HepG2 (cell line): Measurements from ENCODE around the gene MTA2. TPM values are rescaled to one million over a fixed set of nuclear protein-coding genes. Genes with fewer than 3 reads are reported as not detected.

ENCODE experiments used
- BORCS8-MEF2B ChIP-seq: sonication (generic); formaldehyde crosslinking; IDR thresholded peaks from 2 replicates; pipeline ENCODE4 v1.8.0; 2022; ENCODE audit warnings: mild to moderate bottlenecking, missing genetic modification reagents
- ETV6 ChIP-seq: sonication (generic); formaldehyde crosslinking; conservative IDR thresholded peaks from 2 replicates; pipeline ENCODE4 v1.4.0; 2020; ENCODE audit warnings: missing genetic modification reagents
- FOSL2 ChIP-seq: sonication (generic); formaldehyde crosslinking; IDR thresholded peaks from 2 replicates; pipeline ENCODE4 v1.4.0; 2020; ENCODE audit warnings: missing genetic modification reagents
- GFI1 ChIP-seq: sonication (generic); formaldehyde crosslinking; IDR thresholded peaks from 2 replicates; pipeline ENCODE4 v1.5.0; 2020; ENCODE audit warnings: missing genetic modification reagents, mild to moderate bottlenecking, borderline replicate concordance
- HNF4G ChIP-seq, 2 experiments: sonication (generic) in 1 of 2; formaldehyde crosslinking in 1 of 2; IDR thresholded peaks; 2 replicates each; pipeline versions ENCODE4 v1.4.0 to v1.6.1; 2011 to 2020; ENCODE audit warnings: borderline replicate concordance in 2 of 2, low read depth in 2 of 2, mild to moderate bottlenecking in 2 of 2, low read length in 1 of 2, missing genetic modification reagents in 1 of 2, moderate library complexity in 1 of 2
- KDM3A ChIP-seq: IDR thresholded peaks from 2 replicates; pipeline ENCODE4 v1.6.1; 2018; ENCODE audit warnings: low read depth, missing compliant biosample characterization
- NFE2L1 ChIP-seq: sonication (generic); formaldehyde crosslinking; IDR thresholded peaks from 2 replicates; pipeline ENCODE4 v1.4.0; 2020; ENCODE audit warnings: missing genetic modification reagents, mild to moderate bottlenecking, borderline replicate concordance
- SP5 ChIP-seq: IDR thresholded peaks from 2 replicates; pipeline ENCODE4 v1.6.1; 2016; ENCODE audit warnings: low read depth, borderline replicate concordance
- THAP11 ChIP-seq: IDR thresholded peaks from 2 replicates; pipeline ENCODE4 v1.6.1; 2016; ENCODE audit warnings: missing biosample characterization, missing genetic modification reagents
- ZMYM2 ChIP-seq: sonication (generic); formaldehyde crosslinking; IDR thresholded peaks from 2 replicates; pipeline ENCODE4 v1.8.0; 2022; ENCODE audit warnings: mild to moderate bottlenecking, missing genetic modification reagents
- ZNF317 ChIP-seq: sonication (generic); formaldehyde crosslinking; IDR thresholded peaks from 2 replicates; pipeline ENCODE4 v1.5.0; 2020; ENCODE audit warnings: mild to moderate bottlenecking, missing genetic modification reagents
- polyA plus RNA-seq, 8 experiments: library from polyadenylated mRNA; depleted of rRNA in 3 of 8; stranded (reverse) in 7 of 8; unstranded in 1 of 8; fragments of >200 nt; fragmentation: Illumina TruSeq in 4 of 8; extraction: Trizol in 4 of 8; gene quantifications; 2 replicates each; pipeline versions ENCODE4 v1.2.1 to v1.2.3, GENCODE V29; 2011 to 2016; ENCODE audit warnings: low read depth in 4 of 8, missing spikeins in 1 of 8, mixed read lengths in 1 of 8; ENCODE audit not compliant: insufficient read depth in 1 of 8
- total RNA-seq, 5 experiments: library from RNA; depleted of rRNA; stranded (reverse); fragments of >200 nt; fragmentation: Illumina TruSeq; extraction: Trizol; gene quantifications; 2 replicates each; pipeline ENCODE4 v1.2.3, GENCODE V29; 2016; ENCODE audit warnings: low read depth in 1 of 5
- TF ChIP-seq, protein P1 (sequence below): sonication (generic); formaldehyde crosslinking; conservative IDR thresholded peaks from 2 replicates; pipeline ENCODE4 v1.4.0; 2020; ENCODE audit warnings: missing genetic modification reagents
- TF ChIP-seq, protein P2 (sequence below): sonication (generic); formaldehyde crosslinking; IDR thresholded peaks from 2 replicates; pipeline ENCODE4 v1.4.0; 2020; ENCODE audit warnings: missing genetic modification reagents
- TF ChIP-seq, protein P3 (sequence below): sonication (generic); formaldehyde crosslinking; IDR thresholded peaks from 2 replicates; pipeline ENCODE4 v1.5.0; 2020; ENCODE audit warnings: mild to moderate bottlenecking, missing genetic modification reagents, moderate library complexity
- TF ChIP-seq, protein P4 (sequence below): sonication (generic); formaldehyde crosslinking; IDR thresholded peaks from 2 replicates; pipeline ENCODE4 v1.4.0; 2020; ENCODE audit warnings: missing genetic modification reagents
- TF ChIP-seq, protein P5 (sequence below): sonication (generic); formaldehyde crosslinking; IDR thresholded peaks from 2 replicates; pipeline ENCODE4 v1.5.0; 2020; ENCODE audit warnings: missing genetic modification reagents

The MTA2 gene
- total and polyA plus RNA-seq, 2 of the 13 experiments (the other 11 are each of a cell fraction or from before 2014, with no cell fraction given): 14.0 to 70.0 TPM

DNA sequence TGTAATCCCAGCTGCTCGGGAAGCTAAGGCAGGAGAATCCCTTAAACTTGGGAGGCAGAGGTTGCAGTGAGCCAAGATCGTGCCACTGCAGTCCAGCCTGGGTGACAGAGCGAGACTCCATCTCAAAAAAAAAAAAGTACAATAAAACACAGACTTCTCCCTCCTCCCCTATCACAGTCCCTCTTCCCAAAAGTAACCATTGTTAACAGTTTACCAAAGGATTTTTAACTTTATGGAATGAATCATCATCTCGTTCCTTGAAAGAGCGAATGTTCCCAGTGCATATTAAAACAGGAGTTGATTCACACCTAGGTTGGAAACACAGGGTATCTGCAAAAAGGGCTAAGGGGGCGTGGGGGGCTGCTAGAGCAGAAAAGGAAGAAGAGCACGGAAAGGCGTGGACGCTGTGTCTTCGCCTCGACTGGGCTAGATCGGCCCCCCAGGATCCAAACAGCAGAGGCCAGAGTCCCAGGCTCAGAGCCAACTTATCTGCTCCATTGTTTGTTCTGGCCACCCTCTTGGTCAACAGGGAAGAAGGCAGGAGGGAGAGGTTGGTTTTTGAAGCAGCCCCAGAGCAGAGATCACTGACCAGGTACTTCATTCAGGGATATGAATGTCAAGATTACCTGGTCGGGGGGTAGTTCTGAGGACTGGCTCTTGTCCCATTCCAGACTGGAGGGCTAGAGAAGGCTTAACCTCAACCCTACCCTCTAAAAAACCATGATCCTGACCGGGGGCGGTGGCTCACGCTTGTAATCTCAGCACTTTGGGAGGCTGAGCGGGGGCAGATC lies 52.9 kb downstream of the MTA2 start (continued):
- TF ChIP-seq ZNF317 (0 out of 2 replicates have a peak, but pooled peaks have one; percentile 54), NFE2L1 (CRISPR knock-in tag) (no peak), GFI1 (CRISPR knock-in tag) (no peak), KDM3A (CRISPR knock-in tag) (peak; percentile 22; the same call in 1 of the 2 replicates), THAP11 (CRISPR knock-in tag) (peak; percentile 42; the same call in 1 of the 2 replicates), HNF4G (IDR thresholded peaks at IDR 0.05; ENCODE audit: borderline replicate concordance, low read depth, low read length) (peak; percentile 64), HNF4G (CRISPR knock-in tag; IDR thresholded peaks at IDR 0.05; ENCODE audit: borderline replicate concordance, low read depth) (0 out of 2 replicates have a peak, but pooled peaks have one; percentile 25), ETV6 (CRISPR knock-in tag) (no peak), BORCS8-MEF2B (0 out of 2 replicates have a peak, but pooled peaks have one; percentile 51), ZMYM2 (CRISPR knock-in tag) (peak; percentile 76), FOSL2 (CRISPR knock-in tag) (peak; percentile 33), SP5 (peak; percentile 74)
- TF ChIP-seq, protein P1, sequence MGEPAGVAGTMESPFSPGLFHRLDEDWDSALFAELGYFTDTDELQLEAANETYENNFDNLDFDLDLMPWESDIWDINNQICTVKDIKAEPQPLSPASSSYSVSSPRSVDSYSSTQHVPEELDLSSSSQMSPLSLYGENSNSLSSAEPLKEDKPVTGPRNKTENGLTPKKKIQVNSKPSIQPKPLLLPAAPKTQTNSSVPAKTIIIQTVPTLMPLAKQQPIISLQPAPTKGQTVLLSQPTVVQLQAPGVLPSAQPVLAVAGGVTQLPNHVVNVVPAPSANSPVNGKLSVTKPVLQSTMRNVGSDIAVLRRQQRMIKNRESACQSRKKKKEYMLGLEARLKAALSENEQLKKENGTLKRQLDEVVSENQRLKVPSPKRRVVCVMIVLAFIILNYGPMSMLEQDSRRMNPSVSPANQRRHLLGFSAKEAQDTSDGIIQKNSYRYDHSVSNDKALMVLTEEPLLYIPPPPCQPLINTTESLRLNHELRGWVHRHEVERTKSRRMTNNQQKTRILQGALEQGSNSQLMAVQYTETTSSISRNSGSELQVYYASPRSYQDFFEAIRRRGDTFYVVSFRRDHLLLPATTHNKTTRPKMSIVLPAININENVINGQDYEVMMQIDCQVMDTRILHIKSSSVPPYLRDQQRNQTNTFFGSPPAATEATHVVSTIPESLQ (CRISPR knock-in tag): no peak
- TF ChIP-seq, protein P2, sequence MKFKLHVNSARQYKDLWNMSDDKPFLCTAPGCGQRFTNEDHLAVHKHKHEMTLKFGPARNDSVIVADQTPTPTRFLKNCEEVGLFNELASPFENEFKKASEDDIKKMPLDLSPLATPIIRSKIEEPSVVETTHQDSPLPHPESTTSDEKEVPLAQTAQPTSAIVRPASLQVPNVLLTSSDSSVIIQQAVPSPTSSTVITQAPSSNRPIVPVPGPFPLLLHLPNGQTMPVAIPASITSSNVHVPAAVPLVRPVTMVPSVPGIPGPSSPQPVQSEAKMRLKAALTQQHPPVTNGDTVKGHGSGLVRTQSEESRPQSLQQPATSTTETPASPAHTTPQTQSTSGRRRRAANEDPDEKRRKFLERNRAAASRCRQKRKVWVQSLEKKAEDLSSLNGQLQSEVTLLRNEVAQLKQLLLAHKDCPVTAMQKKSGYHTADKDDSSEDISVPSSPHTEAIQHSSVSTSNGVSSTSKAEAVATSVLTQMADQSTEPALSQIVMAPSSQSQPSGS (CRISPR knock-in tag): no peak
- TF ChIP-seq, protein P3, sequence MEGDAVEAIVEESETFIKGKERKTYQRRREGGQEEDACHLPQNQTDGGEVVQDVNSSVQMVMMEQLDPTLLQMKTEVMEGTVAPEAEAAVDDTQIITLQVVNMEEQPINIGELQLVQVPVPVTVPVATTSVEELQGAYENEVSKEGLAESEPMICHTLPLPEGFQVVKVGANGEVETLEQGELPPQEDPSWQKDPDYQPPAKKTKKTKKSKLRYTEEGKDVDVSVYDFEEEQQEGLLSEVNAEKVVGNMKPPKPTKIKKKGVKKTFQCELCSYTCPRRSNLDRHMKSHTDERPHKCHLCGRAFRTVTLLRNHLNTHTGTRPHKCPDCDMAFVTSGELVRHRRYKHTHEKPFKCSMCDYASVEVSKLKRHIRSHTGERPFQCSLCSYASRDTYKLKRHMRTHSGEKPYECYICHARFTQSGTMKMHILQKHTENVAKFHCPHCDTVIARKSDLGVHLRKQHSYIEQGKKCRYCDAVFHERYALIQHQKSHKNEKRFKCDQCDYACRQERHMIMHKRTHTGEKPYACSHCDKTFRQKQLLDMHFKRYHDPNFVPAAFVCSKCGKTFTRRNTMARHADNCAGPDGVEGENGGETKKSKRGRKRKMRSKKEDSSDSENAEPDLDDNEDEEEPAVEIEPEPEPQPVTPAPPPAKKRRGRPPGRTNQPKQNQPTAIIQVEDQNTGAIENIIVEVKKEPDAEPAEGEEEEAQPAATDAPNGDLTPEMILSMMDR: peak; percentile 17; the same call in 1 of the 2 replicates
- TF ChIP-seq, protein P4, sequence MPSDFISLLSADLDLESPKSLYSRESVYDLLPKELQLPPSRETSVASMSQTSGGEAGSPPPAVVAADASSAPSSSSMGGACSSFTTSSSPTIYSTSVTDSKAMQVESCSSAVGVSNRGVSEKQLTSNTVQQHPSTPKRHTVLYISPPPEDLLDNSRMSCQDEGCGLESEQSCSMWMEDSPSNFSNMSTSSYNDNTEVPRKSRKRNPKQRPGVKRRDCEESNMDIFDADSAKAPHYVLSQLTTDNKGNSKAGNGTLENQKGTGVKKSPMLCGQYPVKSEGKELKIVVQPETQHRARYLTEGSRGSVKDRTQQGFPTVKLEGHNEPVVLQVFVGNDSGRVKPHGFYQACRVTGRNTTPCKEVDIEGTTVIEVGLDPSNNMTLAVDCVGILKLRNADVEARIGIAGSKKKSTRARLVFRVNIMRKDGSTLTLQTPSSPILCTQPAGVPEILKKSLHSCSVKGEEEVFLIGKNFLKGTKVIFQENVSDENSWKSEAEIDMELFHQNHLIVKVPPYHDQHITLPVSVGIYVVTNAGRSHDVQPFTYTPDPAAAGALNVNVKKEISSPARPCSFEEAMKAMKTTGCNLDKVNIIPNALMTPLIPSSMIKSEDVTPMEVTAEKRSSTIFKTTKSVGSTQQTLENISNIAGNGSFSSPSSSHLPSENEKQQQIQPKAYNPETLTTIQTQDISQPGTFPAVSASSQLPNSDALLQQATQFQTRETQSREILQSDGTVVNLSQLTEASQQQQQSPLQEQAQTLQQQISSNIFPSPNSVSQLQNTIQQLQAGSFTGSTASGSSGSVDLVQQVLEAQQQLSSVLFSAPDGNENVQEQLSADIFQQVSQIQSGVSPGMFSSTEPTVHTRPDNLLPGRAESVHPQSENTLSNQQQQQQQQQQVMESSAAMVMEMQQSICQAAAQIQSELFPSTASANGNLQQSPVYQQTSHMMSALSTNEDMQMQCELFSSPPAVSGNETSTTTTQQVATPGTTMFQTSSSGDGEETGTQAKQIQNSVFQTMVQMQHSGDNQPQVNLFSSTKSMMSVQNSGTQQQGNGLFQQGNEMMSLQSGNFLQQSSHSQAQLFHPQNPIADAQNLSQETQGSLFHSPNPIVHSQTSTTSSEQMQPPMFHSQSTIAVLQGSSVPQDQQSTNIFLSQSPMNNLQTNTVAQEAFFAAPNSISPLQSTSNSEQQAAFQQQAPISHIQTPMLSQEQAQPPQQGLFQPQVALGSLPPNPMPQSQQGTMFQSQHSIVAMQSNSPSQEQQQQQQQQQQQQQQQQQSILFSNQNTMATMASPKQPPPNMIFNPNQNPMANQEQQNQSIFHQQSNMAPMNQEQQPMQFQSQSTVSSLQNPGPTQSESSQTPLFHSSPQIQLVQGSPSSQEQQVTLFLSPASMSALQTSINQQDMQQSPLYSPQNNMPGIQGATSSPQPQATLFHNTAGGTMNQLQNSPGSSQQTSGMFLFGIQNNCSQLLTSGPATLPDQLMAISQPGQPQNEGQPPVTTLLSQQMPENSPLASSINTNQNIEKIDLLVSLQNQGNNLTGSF (CRISPR knock-in tag): 0 out of 2 replicates have a peak, but pooled peaks have one; percentile 20
- TF ChIP-seq, protein P5, sequence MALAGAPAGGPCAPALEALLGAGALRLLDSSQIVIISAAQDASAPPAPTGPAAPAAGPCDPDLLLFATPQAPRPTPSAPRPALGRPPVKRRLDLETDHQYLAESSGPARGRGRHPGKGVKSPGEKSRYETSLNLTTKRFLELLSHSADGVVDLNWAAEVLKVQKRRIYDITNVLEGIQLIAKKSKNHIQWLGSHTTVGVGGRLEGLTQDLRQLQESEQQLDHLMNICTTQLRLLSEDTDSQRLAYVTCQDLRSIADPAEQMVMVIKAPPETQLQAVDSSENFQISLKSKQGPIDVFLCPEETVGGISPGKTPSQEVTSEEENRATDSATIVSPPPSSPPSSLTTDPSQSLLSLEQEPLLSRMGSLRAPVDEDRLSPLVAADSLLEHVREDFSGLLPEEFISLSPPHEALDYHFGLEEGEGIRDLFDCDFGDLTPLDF: no peak
